Parathyroid adenoma (tissue), 2 donors: ENCODE data around the gene AP3D1.

Experiments used
- H2AFZ ChIP-seq: fragments of 300-600 bp; sonication (generic); one replicate; pipeline ENCODE4 v1.7.0; 2017; ENCODE audit warnings: antibody characterized with exemption, mild to moderate bottlenecking
- H3K27ac ChIP-seq: fragments of 300-600 bp; sonication (generic); one replicate; pipeline ENCODE4 v1.7.0; 2017
- H3K27me3 ChIP-seq: fragments of 300-600 bp; sonication (generic); one replicate; pipeline ENCODE4 v1.7.0; 2017; ENCODE audit warnings: low read length; ENCODE audit not compliant: control insufficient read depth, insufficient read depth
- H3K36me3 ChIP-seq: fragments of 300-600 bp; sonication (generic); one replicate; pipeline ENCODE4 v1.7.0; 2017; ENCODE audit warnings: low read length; ENCODE audit not compliant: control insufficient read depth, insufficient read depth
- H3K4me1 ChIP-seq: fragments of 300-600 bp; sonication (generic); one replicate; pipeline ENCODE4 v1.7.0; 2017; ENCODE audit warnings: control low read depth
- H3K4me2 ChIP-seq: fragments of 300-600 bp; sonication (generic); one replicate; pipeline ENCODE4 v1.7.0; 2017; ENCODE audit warnings: low read length
- H3K4me3 ChIP-seq: fragments of 300-600 bp; sonication (generic); one replicate; pipeline ENCODE4 v1.7.0; 2017; ENCODE audit warnings: low read depth, low read length
- H3K79me2 ChIP-seq: fragments of 300-600 bp; sonication (generic); one replicate; pipeline ENCODE4 v1.7.0; 2017; ENCODE audit warnings: control low read depth
- H3K9ac ChIP-seq: fragments of 300-600 bp; sonication (generic); one replicate; pipeline ENCODE4 v1.7.0; 2017; ENCODE audit warnings: mild to moderate bottlenecking
- H3K9me3 ChIP-seq: fragments of 300-600 bp; sonication (generic); one replicate; pipeline ENCODE4 v1.7.0; 2017; ENCODE audit warnings: low read length; ENCODE audit not compliant: control insufficient read depth
- CTCF ChIP-seq: fragments of 300-600 bp; sonication (generic); IDR thresholded peaks from one replicate; pipeline ENCODE4 v1.7.0; 2017; ENCODE audit warnings: antibody characterized with exemption, mild to moderate bottlenecking
- donor health status: primary hyperparathyroidism.

AP3D1 gene

GRCh38 chr19:2139385-2140137, 11.8 kb downstream of the AP3D1 start:
- H3K4me3 ChIP-seq: no peak overlapping the region
- peaks cover 90% of the 10 kb centered on the region for H3K79me2 ChIP-seq
- H3K27ac ChIP-seq: no peak overlapping the region
- no peaks in the 10 kb centered on the region for H3K4me1 ChIP-seq
- no peaks in the 10 kb centered on the region for H3K27me3 ChIP-seq
- H3K9me3 ChIP-seq: no peaks in the 10 kb centered on the region
- no peak for TF ChIP-seq CTCF
- no peaks in the 10 kb centered on the region for H3K36me3 ChIP-seq
- no peak overlapping the region for H3K4me2 ChIP-seq
- H3K9ac ChIP-seq: no peak overlapping the region
- H2AFZ ChIP-seq: no peak overlapping the region

- H2AFZ ChIP-seq: no peak overlapping the region
- H3K9me3 ChIP-seq: no peaks in the 10 kb centered on the region
- H3K27me3 ChIP-seq: no peaks in the 10 kb centered on the region
- H3K4me2 ChIP-seq: no peak overlapping the region
- no peak overlapping the region for H3K4me3 ChIP-seq
- H3K36me3 ChIP-seq: no peaks in the 10 kb centered on the region
- H3K9ac ChIP-seq: no peak overlapping the region
- H3K27ac ChIP-seq: no peak overlapping the region
- no peak for TF ChIP-seq CTCF
- H3K79me2 ChIP-seq: peaks cover 77% of the 10 kb centered on the region
- no peaks in the 10 kb centered on the region for H3K4me1 ChIP-seq
Measured at GRCh38 chr19:2138061-2138728, 13.2 kb downstream of the AP3D1 start.

DNA sequence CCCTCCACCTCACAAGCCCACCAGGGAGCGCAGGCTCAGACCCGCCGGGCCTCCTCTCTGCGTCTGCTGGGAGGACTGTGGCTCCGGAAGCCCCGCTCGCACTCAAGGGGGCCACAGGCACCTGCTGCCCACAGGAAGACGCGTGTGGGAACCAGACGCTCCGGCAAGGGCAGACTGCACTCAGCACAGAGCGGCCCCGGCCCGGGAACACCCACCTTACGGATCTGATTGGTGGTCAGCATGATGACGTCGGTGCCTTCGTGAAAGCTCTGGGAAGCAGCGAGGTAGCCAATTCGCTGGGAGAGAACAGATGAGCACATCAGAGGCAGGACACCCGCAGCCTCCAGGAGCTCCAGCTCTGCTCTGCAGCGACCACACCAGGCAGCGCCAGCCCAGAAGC, 14.6 kb downstream of the AP3D1 start:
- Histone ChIP-seq H3K36me3 (no peaks in the 10 kb centered on the region), H3K4me3 (no peak overlapping the region)
- no peak for TF ChIP-seq CTCF

DNA sequence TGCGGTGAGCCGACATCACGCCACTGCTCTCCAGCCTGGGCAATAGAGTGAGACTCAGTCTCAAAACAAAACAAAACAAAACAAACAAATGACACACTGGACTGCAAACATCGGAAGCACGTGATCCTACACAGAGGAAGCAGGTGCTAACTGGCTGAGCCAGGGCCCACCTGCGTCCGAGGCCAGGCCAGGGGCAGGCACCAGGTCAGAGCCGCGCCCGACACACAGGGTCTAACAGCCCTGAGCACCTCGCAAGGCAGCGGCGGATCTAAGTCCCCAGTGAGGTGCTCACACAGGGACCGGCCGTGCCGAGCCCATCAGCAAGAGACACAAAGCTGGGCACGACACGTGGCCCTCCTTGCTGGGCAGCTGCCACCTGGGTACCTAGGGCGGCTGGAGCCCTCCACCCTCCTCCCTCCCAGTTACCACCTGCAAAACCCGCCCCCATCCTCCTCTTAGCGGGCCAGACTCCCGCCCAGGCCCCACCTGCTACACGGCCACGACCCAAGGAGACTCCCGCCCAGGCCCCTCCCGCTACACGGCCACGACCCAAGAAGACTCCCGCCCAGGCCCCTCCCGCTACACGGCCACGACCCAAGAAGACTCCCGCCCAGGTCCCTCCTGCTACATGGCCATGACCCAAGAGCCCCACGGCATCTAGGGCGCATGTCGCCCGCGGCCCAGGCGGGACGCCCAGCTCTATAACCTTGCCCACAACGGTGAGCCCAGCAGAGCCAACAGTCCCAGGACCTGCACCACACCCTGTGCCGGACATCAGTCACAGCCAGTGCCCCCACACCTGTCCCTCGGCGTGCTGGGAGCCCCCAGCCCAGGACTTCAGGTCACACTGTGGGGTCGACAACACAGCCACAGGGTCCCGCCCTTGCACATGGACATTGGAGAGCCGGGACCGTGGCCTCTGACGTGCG, 15.6 kb downstream of the AP3D1 start:
- Histone ChIP-seq H3K27ac (no peak overlapping the region), H3K9me3 (no peaks in the 10 kb centered on the region), H3K36me3 (no peaks in the 10 kb centered on the region)

More for the DNA sequence above, 14.6 kb downstream of the AP3D1 start:
- H2AFZ ChIP-seq: no peak overlapping the region
- H3K9ac ChIP-seq: no peak overlapping the region
- H3K4me2 ChIP-seq: no peak overlapping the region
- H3K79me2 ChIP-seq: peaks cover 75% of the 10 kb centered on the region
- H3K27ac ChIP-seq: no peak overlapping the region
- no peaks in the 10 kb centered on the region for H3K9me3 ChIP-seq
- H3K4me1 ChIP-seq: no peaks in the 10 kb centered on the region
- no peaks in the 10 kb centered on the region for H3K27me3 ChIP-seq

More for the DNA sequence above, 15.6 kb downstream of the AP3D1 start:
- Histone ChIP-seq H3K79me2 (peaks cover 70% of the 10 kb centered on the region), H3K4me2 (no peak overlapping the region), H2AFZ (no peak overlapping the region), H3K4me1 (no peaks in the 10 kb centered on the region), H3K9ac (no peak overlapping the region), H3K4me3 (no peak overlapping the region), H3K27me3 (no peaks in the 10 kb centered on the region)
- no peak for TF ChIP-seq CTCF
